Stimulated activated CD4-positive, alpha-beta T cell treated with anti-CD3 and anti-CD28 coated beads, Interleukin-15, amount 100 ng/mL, for 24 hours (primary cell): ENCODE data around the gene NOTCH1.

ENCODE experiments used
- DNase-seq: peaks from one replicate; pipeline ENCODE4 v3.0.0-alpha.2; 2020

The NOTCH1 gene

DNA sequence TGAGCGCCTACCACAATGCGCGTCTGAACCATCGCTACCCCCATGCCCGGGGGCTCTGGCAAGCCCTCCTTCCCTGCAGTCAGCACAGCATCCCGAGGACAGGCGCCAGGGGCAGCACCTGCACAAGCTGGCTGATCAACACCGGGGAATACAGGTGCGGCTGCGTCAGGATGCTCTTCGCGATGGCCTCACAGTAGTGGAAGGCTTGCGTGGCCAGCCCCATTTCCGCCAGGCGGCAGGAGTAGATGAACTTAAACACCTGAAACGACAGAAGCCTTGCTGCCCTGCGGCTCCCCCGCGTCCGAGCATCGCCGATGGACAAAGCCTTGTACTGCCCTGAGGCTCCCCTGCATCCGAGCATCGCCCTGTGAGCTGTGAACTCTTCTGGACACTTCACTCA is 88.5 kb downstream of the NOTCH1 start:
- DNase-seq: no peak

DNA sequence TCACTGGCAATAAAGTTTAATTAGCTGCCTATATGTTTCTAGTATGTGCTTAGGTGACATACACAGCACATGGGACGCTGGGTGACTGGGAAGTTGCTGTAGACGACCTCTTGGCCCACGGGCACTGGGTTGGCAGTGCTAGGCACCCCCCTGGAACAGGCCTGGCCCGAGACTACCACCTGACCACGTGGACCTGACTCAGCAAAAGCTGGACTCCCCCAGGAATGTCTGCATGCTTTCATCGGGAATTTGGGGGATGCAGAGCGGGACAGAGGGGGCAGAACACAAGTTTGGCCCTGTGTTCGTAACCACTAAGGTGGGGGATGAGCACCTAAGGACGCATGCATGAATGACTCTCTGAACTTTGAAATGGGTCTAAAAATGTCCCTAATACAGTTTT is 89.6 kb downstream of the NOTCH1 start:
- no peak for DNase-seq

- no peak for DNase-seq
These were observed 90.5 kb downstream of the NOTCH1 start for GRCh38 chr9:136455043-136456002.

- DNase-seq: no peak
These were observed 91.6 kb downstream of the NOTCH1 start for GRCh38 chr9:136454026-136454796.

DNA sequence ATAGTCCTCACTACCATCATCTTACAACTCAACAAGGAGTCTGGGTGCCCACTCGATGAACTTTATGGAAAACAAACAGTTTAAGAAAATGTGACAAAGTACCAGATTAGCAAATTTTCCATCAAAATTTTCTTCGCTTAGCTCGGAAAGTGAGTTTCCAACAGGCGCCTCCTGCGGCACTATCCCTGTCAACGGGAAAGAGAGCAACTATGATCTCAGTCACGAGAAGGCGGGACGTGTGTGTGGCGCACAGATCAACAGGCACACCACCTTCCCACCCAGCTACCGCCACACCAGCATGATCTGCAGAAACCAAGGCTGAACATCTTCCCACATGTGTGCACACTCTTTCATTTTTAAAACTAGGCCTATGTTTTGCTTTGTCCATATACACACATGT is 92.5 kb downstream of the NOTCH1 start:
- no peak for DNase-seq

DNA sequence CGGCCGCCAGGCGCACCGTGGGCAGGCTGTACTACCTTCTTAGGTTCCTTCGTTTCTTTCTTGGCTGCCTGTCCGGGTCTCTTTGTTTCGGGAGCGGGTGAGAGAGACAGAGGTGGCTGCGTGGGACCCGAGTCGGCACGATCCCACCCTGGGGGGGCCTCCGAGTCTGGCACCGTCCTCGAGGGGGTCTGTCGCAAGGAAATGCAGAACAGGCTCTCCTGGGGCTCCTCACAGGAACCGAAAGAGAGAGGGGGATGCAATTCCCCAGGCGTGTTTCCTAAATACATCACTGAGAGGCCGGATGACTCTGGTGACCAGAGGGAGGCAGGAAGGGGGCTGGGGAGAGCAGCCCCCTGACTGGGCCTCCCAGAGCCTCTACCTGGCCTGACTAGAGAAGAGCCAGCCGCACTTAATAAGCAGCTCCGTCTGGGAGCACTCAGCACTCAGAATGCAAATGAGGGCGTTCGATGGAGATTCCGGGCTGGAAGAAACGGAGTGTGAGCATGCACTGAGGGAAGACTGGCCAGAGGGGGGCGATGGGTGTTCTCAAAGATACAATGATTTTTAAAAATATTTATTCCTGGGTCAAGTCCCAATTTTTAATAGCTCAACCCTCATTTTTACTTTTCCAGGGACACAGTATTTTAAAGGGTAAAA is 94.5 kb downstream of the NOTCH1 start:
- DNase-seq: no peak

- DNase-seq: no peak
These were observed 97.2 kb downstream of the NOTCH1 start for GRCh38 chr9:136448655-136449054.

- no peak for DNase-seq
These were observed 98.6 kb downstream of the NOTCH1 start for GRCh38 chr9:136447173-136447778.

DNA sequence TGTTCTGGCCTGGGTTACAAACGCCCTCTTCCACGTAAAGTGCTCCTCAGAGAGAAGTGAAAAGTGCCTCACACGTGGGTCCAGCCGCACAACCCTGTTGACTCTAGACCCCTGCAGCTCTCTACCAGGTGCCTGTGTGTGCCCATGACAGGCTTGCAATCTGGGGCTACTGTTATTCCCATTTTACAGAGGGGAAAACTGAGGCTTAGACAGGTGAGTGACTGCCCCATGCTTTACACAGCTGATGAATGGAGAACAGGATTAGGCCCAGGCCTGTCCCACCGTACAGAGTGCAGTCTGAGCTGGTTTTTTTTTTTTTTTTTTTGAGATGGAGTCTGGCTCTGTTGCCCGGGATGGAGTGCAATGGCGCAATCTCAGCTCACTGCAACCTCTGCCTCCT is 100.0 kb downstream of the NOTCH1 start:
- no peak for DNase-seq
